ENCODE results near the gene GALNT12. TPM values are rescaled to one million over a fixed set of nuclear protein-coding genes. Genes with fewer than 3 reads are reported as not detected.

GALNT12 gene
- total RNA-seq, 1 donor from 2014 or later, result 0.82 TPM

- DNase-seq (ENCODE audit: low spot score in 2 of 2) (no peak), FAIRE-seq (no peak)
Measured at GRCh38 chr9:98780059-98780749, 27.3 kb upstream of the GALNT12 start.

- DNase-seq (ENCODE audit: low spot score in 2 of 2) (no peak), FAIRE-seq (no peak)
Measured at GRCh38 chr9:98781588-98782383, 25.7 kb upstream of the GALNT12 start.

- DNase-seq (ENCODE audit: low spot score in 2 of 2), result no peak
- FAIRE-seq, result no peak
Measured at GRCh38 chr9:98783518-98784226, 23.8 kb upstream of the GALNT12 start.

- no peak for FAIRE-seq
- DNase-seq (ENCODE audit: low spot score in 2 of 2), result no peak
Measured at GRCh38 chr9:98784831-98785806, 22.4 kb upstream of the GALNT12 start.

GRCh38 chr9:98786750-98787510 lies 20.5 kb upstream of the GALNT12 start:
- no peak for FAIRE-seq

GRCh38 chr9:98787766-98788335 lies 19.6 kb upstream of the GALNT12 start:
- FAIRE-seq (no peak), DNase-seq (ENCODE audit: low spot score in 2 of 2) (no peak)

More at GRCh38 chr9:98786750-98787510, 20.5 kb upstream of the GALNT12 start:
- DNase-seq (ENCODE audit: low spot score in 2 of 2), result no peak

GRCh38 chr9:98789483-98790133 lies 17.9 kb upstream of the GALNT12 start:
- no peak for DNase-seq (ENCODE audit: low spot score in 2 of 2)

GRCh38 chr9:98790134-98790841 lies 17.2 kb upstream of the GALNT12 start:
- FAIRE-seq, result no peak
- no peak for DNase-seq (ENCODE audit: low spot score in 2 of 2)

More at GRCh38 chr9:98789483-98790133, 17.9 kb upstream of the GALNT12 start:
- FAIRE-seq, result no peak

- FAIRE-seq, result no peak
- peak; percentile 85 to 87 for DNase-seq (ENCODE audit: low spot score in 2 of 2)
Measured at GRCh38 chr9:98790842-98791607, 16.4 kb upstream of the GALNT12 start.

GRCh38 chr9:98791608-98792490 lies 15.6 kb upstream of the GALNT12 start:
- DNase-seq (ENCODE audit: low spot score in 2 of 2) (no peak), FAIRE-seq (no peak)

GRCh38 chr9:98793031-98793430 lies 14.4 kb upstream of the GALNT12 start:
- DNase-seq (ENCODE audit: low spot score in 2 of 2), result no peak
- no peak for FAIRE-seq

- FAIRE-seq, result no peak
Measured at GRCh38 chr9:98794802-98795201, 12.7 kb upstream of the GALNT12 start.

GRCh38 chr9:98795295-98795955 lies 12.0 kb upstream of the GALNT12 start:
- DNase-seq (ENCODE audit: low spot score in 2 of 2), result no peak

More at GRCh38 chr9:98794802-98795201, 12.7 kb upstream of the GALNT12 start:
- DNase-seq (ENCODE audit: low spot score in 2 of 2), result no peak

GRCh38 chr9:98795970-98796363 lies 11.5 kb upstream of the GALNT12 start:
- no peak for FAIRE-seq
- no peak for DNase-seq (ENCODE audit: low spot score in 2 of 2)

More at GRCh38 chr9:98795295-98795955, 12.0 kb upstream of the GALNT12 start:
- no peak for FAIRE-seq

- FAIRE-seq (no peak), DNase-seq (ENCODE audit: low spot score in 2 of 2) (peak; percentile 93 to 95)
Measured at GRCh38 chr9:98796364-98797101, 10.9 kb upstream of the GALNT12 start, which contains the start of gene ANKS6. Gene ANKS6 (minus strand): TSS chr9:98796555. CDS start chr9:98796491, 64 bp downstream.
